HCT116 (cell line): Measurements from ENCODE around the gene KIF25. TPM values are rescaled to one million over a fixed set of nuclear protein-coding genes. Genes with fewer than 3 reads are reported as not detected.

ENCODE experiments used
- ATAC-seq: fragments of 200-7000 bp; cut with Tn5 transposase; 2 replicates; pipeline ENCODE4 v1.9.1; 2020; ENCODE audit warnings: mild to moderate bottlenecking, moderate library complexity
- BruUV-seq: library from RNA; stranded (reverse); fragments of 400-500 nt; replicated peaks from 2 replicates; lab custom pipeline; 2021; lab: Mats Ljungman, UMichigan
- CTCF ChIA-PET: fragments of 300-600 bp; sonication (Branson Sonifier 250); formaldehyde crosslinking; loops from one replicate; lab custom pipeline; 2021; ENCODE audit warnings: antibody characterized with exemption; lab: Charles Lee
- POLR2A ChIA-PET: fragments of 300-600, 350-600 bp; sonication (Branson Sonifier 250); formaldehyde crosslinking; loops from one replicate; lab custom pipeline; 2021; ENCODE audit warnings: antibody characterized with exemption; lab: Charles Lee
- RAD21 ChIA-PET, 2 experiments: fragments of 300-600 bp; sonication (Branson Sonifier 250); formaldehyde crosslinking; loops; one replicate each; lab custom pipeline; 2023; ENCODE audit warnings: low total read pairs in 2 of 2; ENCODE audit not compliant: uncharacterized antibody in 2 of 2, unreplicated experiment in 2 of 2, low non-redundant PET in 1 of 2; lab: Charles Lee
- DNase-seq: peaks from one replicate; pipeline ENCODE4 v3.0.0-alpha.2; 2010; ENCODE audit warnings: low read depth, low spot score
- H2AFZ ChIP-seq: fragments of 200-600 bp; shearing (Covaris generic), sonication (generic); 2 replicates; pipeline ENCODE4 v1.6.1; 2017; ENCODE audit warnings: low read depth, mixed run types, mixed read lengths, antibody characterized with exemption, low read length; ENCODE audit not compliant: poor library complexity, severe bottlenecking
- H3K27ac ChIP-seq: 2 replicates; pipeline ENCODE4 v1.5.1; 2012; ENCODE audit warnings: low read depth, low read length
- H3K27me3 ChIP-seq: fragments of 200-600 bp; sonication (generic); 2 replicates; pipeline ENCODE4 v1.6.1; 2016; ENCODE audit warnings: mixed run types, low read length, mixed read lengths; ENCODE audit not compliant: insufficient read depth
- H3K36me3 ChIP-seq, 2 experiments: fragments of 200-500 bp in 1 of 2; fragments of 200-600 bp in 1 of 2; sonication (Bioruptor generic) in 1 of 2; sonication (generic) in 1 of 2; 2 replicates each; pipeline versions ENCODE4 v1.5.1 to v1.6.1; 2014 to 2016; ENCODE audit warnings: low read length in 2 of 2, inconsistent platforms in 1 of 2, mixed read lengths in 1 of 2, mixed run types in 1 of 2; ENCODE audit not compliant: insufficient read depth in 2 of 2, control insufficient read depth in 1 of 2
- H3K4me1 ChIP-seq, 2 experiments: fragments of 200-600 bp in 1 of 2; sonication (generic) in 1 of 2; 2 replicates each; pipeline versions ENCODE4 v1.5.1 to v1.6.1; 2012 to 2017; ENCODE audit warnings: low read length in 2 of 2, inconsistent platforms in 1 of 2, mild to moderate bottlenecking in 1 of 2, mixed read lengths in 1 of 2, mixed run types in 1 of 2, moderate library complexity in 1 of 2; ENCODE audit not compliant: insufficient read depth in 2 of 2, control insufficient read depth in 1 of 2
- H3K4me2 ChIP-seq: fragments of 200-600 bp; sonication (generic); 2 replicates; pipeline ENCODE4 v1.6.1; 2017; ENCODE audit warnings: mixed run types, low read length, mixed read lengths
- H3K4me3 ChIP-seq, 2 experiments: fragments of 200-600 bp in 1 of 2; sonication (generic) in 1 of 2; replicated peaks in 1 of 2; 2 replicates each; pipeline ENCODE4 v1.5.1; 2011 to 2016; ENCODE audit warnings: low read length in 2 of 2, control low read depth in 1 of 2, low read depth in 1 of 2, mild to moderate bottlenecking in 1 of 2, mixed read lengths in 1 of 2, mixed run types in 1 of 2
- H3K79me2 ChIP-seq: fragments of 200-600 bp; sonication (generic); 2 replicates; pipeline ENCODE4 v1.6.1; 2017; ENCODE audit warnings: mild to moderate bottlenecking, mixed run types, low read length, moderate library complexity, mixed read lengths; ENCODE audit not compliant: insufficient read depth
- H3K9ac ChIP-seq: fragments of 200-600 bp; sonication (generic); 2 replicates; pipeline ENCODE4 v1.6.1; 2016; ENCODE audit warnings: low read length, mixed read lengths
- H3K9me2 ChIP-seq: fragments of 200-600 bp; sonication (generic), shearing (Covaris generic); 2 replicates; pipeline ENCODE4 v1.6.1; 2017; ENCODE audit warnings: mixed run types, mild to moderate bottlenecking, moderate library complexity; ENCODE audit not compliant: insufficient read depth
- H3K9me3 ChIP-seq, 2 experiments: fragments of 200-500 bp in 1 of 2; fragments of 200-600 bp in 1 of 2; sonication (Bioruptor generic) in 1 of 2; sonication (generic) in 1 of 2; 2 replicates each; pipeline ENCODE4 v1.6.1; 2014 to 2017; ENCODE audit warnings: low read length in 2 of 2, mixed read lengths in 2 of 2, inconsistent platforms in 1 of 2, low read depth in 1 of 2, mild to moderate bottlenecking in 1 of 2, mixed run types in 1 of 2, moderate library complexity in 1 of 2; ENCODE audit not compliant: control insufficient read depth in 1 of 2, insufficient read depth in 1 of 2
- H4K20me1 ChIP-seq: fragments of 200-600 bp; sonication (generic), shearing (Covaris generic); 2 replicates; pipeline ENCODE4 v1.6.1; 2017; ENCODE audit warnings: mixed run types, mild to moderate bottlenecking, moderate library complexity; ENCODE audit not compliant: insufficient read depth
- CEBPB ChIP-seq: IDR thresholded peaks from 2 replicates; pipeline ENCODE4 v1.6.1; 2012; ENCODE audit warnings: low read depth
- EGR1 ChIP-seq: IDR thresholded peaks from 2 replicates; pipeline ENCODE4 v1.6.1; 2012; ENCODE audit warnings: low read depth
- ELF1 ChIP-seq: IDR thresholded peaks from 2 replicates; pipeline ENCODE4 v1.6.1; 2012; ENCODE audit warnings: low read depth, borderline replicate concordance
- EZH2phosphoT487 ChIP-seq: fragments of 200-600 bp; IDR thresholded peaks from 2 replicates; pipeline ENCODE4 v1.6.1; 2018; ENCODE audit warnings: antibody characterized with exemption, borderline replicate concordance
- FOSL1 ChIP-seq: IDR thresholded peaks from 2 replicates; pipeline ENCODE4 v1.6.1; 2012; ENCODE audit warnings: low read depth
- JUND ChIP-seq: IDR thresholded peaks from 2 replicates; pipeline ENCODE4 v1.6.1; 2012
- POLR2A ChIP-seq: IDR thresholded peaks from 2 replicates; pipeline ENCODE4 v1.7.0; 2011; ENCODE audit warnings: borderline replicate concordance; ENCODE audit not compliant: insufficient read depth, insufficient read length; ENCODE audit errors: extremely low read depth
- POLR2AphosphoS5 ChIP-seq: IDR thresholded peaks from 2 replicates; pipeline ENCODE4 v1.6.1; 2011; ENCODE audit warnings: mild to moderate bottlenecking, low read depth, low read length, moderate library complexity
- SRF ChIP-seq: IDR thresholded peaks from 2 replicates; pipeline ENCODE4 v1.6.1; 2012; ENCODE audit warnings: low read depth
- YY1 ChIP-seq: IDR thresholded peaks from 2 replicates; pipeline ENCODE4 v1.6.1; 2011; ENCODE audit warnings: low read length, low read depth, moderate library complexity, mild to moderate bottlenecking; ENCODE audit not compliant: insufficient replicate concordance; ENCODE audit errors: extremely low read depth
- ZNF274 ChIP-seq: fragments of 200-500 bp; sonication (Bioruptor generic); IDR thresholded peaks from 2 replicates; pipeline ENCODE4 v1.6.1; 2014; ENCODE audit warnings: mild to moderate bottlenecking, low read depth, low read length, inconsistent platforms
- intact Hi-C: fragments of 100-400 bp; cut with micrococcal nuclease; formaldehyde crosslinking; loops from 2 replicates; pipeline ENCODE4 v1.10.0; 2022
- total RNA-seq: library from RNA; stranded (reverse); gene quantifications from one replicate; pipeline ENCODE4 v1.2.1, GENCODE V29; 2021; ENCODE audit not compliant: unreplicated experiment
- TF ChIP-seq, protein P1 (sequence below): IDR thresholded peaks from 2 replicates; pipeline ENCODE4 v1.6.1; 2012
- TF ChIP-seq, protein P2 (sequence below), 3 experiments: fragments of 200-600 bp in 1 of 3; sonication (generic) in 1 of 3; IDR thresholded peaks in 2 of 3; conservative IDR thresholded peaks in 1 of 3; 2 replicates each; pipeline ENCODE4 v1.5.1; 2012 to 2017; ENCODE audit warnings: low read depth in 2 of 3, low read length in 2 of 3, antibody characterized with exemption in 1 of 3, borderline replicate concordance in 1 of 3, control low read depth in 1 of 3, mild to moderate bottlenecking in 1 of 3, mixed read lengths in 1 of 3, mixed run types in 1 of 3, moderate library complexity in 1 of 3; ENCODE audit not compliant: insufficient read depth in 1 of 3
- TF ChIP-seq, protein P3 (sequence below): IDR thresholded peaks from 2 replicates; pipeline ENCODE4 v1.6.1; 2012; ENCODE audit warnings: low read depth
- TF ChIP-seq, protein P4 (sequence below): IDR thresholded peaks from 2 replicates; pipeline ENCODE4 v1.6.1; 2012

Gene KIF25
- total RNA-seq, 1 experiment from 2014 or later = not detected

DNA sequence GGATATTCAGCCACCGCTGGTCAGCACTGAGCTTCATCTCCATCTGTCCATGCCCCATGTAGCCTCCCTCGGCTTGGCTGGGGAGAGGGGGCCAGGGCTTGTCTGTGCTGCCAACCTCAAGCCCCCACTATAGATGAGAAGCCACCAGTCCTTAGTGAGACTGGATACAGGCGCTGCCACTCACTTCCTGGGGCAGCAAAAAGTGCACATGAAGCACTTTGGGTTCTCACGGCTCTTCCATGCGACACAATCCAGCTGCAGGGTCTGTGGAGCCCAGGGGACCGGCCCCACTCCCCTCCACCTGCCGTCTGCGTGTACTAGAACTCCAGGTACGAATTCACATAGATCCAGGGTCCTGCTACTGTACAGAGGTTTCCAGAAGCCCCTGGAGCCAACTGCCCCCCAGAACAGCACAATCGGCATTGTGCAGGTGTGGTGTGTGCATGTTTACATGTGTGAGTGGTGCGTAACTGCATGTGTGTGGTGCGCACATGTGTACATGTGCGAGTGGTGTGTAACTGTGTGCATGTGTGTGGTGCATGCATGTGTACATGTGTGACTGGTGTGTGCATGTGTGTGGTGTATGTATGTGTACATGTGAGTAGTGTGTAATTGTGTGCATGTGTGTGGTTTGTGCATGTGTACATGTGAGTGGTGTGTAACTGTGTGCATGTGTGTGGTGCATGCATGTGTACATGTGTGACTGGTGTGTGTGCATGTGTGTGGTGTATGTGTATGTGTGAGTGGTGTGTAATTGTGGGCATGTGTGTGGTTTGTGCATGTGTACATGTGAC, 76.7 kb downstream of the KIF25 start:
- Histone ChIP-seq H3K27me3 (no peaks in the 10 kb centered on the region), H2AFZ (no peak overlapping the region), H3K4me3 (no peak overlapping the region), H3K9me3 (no peaks in the 10 kb centered on the region), H3K9me2 (no peaks in the 10 kb centered on the region), H3K4me2 (no peak overlapping the region), H3K4me1 (no peaks in the 10 kb centered on the region), H3K27ac (no peak overlapping the region), H3K79me2 (no peaks in the 10 kb centered on the region), H4K20me1 (no peaks in the 10 kb centered on the region), H3K9ac (no peak overlapping the region), H3K36me3 (no peaks in the 10 kb centered on the region)
- intact Hi-C loops = loop anchor here (5.0 kb wide), 1 partner anchor 43 kb away; no protein-coding TSS in a partner anchor
- RAD21 ChIA-PET = no interaction called here
- BruUV-seq = no TSS peak
- DNase-seq (no peak), ATAC-seq (no peak)
- TF ChIP-seq FOSL1 = no peak
- TF ChIP-seq, protein P1, sequence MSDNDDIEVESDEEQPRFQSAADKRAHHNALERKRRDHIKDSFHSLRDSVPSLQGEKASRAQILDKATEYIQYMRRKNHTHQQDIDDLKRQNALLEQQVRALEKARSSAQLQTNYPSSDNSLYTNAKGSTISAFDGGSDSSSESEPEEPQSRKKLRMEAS = no peak
- no peak for TF ChIP-seq JUND
- no peak for TF ChIP-seq POLR2AphosphoS5
- TF ChIP-seq EGR1 = no peak
- TF ChIP-seq, protein P2, sequence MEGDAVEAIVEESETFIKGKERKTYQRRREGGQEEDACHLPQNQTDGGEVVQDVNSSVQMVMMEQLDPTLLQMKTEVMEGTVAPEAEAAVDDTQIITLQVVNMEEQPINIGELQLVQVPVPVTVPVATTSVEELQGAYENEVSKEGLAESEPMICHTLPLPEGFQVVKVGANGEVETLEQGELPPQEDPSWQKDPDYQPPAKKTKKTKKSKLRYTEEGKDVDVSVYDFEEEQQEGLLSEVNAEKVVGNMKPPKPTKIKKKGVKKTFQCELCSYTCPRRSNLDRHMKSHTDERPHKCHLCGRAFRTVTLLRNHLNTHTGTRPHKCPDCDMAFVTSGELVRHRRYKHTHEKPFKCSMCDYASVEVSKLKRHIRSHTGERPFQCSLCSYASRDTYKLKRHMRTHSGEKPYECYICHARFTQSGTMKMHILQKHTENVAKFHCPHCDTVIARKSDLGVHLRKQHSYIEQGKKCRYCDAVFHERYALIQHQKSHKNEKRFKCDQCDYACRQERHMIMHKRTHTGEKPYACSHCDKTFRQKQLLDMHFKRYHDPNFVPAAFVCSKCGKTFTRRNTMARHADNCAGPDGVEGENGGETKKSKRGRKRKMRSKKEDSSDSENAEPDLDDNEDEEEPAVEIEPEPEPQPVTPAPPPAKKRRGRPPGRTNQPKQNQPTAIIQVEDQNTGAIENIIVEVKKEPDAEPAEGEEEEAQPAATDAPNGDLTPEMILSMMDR (IDR thresholded peaks at IDR 0.05 in 2 of 3, conservative IDR thresholded peaks at IDR 0.05 in 1 of 3; ENCODE audit: borderline replicate concordance in 1 of 3, insufficient read depth in 1 of 3, low read depth in 2 of 3, low read length in 2 of 3) = no peak
- TF ChIP-seq EZH2phosphoT487 = no peak
- no peak for TF ChIP-seq ZNF274
- TF ChIP-seq SRF = no peak
- TF ChIP-seq CEBPB = no peak
- no peak for TF ChIP-seq ELF1
- TF ChIP-seq, protein P3, sequence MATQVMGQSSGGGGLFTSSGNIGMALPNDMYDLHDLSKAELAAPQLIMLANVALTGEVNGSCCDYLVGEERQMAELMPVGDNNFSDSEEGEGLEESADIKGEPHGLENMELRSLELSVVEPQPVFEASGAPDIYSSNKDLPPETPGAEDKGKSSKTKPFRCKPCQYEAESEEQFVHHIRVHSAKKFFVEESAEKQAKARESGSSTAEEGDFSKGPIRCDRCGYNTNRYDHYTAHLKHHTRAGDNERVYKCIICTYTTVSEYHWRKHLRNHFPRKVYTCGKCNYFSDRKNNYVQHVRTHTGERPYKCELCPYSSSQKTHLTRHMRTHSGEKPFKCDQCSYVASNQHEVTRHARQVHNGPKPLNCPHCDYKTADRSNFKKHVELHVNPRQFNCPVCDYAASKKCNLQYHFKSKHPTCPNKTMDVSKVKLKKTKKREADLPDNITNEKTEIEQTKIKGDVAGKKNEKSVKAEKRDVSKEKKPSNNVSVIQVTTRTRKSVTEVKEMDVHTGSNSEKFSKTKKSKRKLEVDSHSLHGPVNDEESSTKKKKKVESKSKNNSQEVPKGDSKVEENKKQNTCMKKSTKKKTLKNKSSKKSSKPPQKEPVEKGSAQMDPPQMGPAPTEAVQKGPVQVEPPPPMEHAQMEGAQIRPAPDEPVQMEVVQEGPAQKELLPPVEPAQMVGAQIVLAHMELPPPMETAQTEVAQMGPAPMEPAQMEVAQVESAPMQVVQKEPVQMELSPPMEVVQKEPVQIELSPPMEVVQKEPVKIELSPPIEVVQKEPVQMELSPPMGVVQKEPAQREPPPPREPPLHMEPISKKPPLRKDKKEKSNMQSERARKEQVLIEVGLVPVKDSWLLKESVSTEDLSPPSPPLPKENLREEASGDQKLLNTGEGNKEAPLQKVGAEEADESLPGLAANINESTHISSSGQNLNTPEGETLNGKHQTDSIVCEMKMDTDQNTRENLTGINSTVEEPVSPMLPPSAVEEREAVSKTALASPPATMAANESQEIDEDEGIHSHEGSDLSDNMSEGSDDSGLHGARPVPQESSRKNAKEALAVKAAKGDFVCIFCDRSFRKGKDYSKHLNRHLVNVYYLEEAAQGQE = no peak
- no peak for TF ChIP-seq POLR2A
- no peak for TF ChIP-seq YY1
- TF ChIP-seq, protein P4, sequence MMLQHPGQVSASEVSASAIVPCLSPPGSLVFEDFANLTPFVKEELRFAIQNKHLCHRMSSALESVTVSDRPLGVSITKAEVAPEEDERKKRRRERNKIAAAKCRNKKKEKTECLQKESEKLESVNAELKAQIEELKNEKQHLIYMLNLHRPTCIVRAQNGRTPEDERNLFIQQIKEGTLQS = no peak
- POLR2A ChIA-PET = no interaction called here
- CTCF ChIA-PET = interaction anchor here (1.0 kb wide), 1 partner anchor 44 kb away, joined by 3 read pairs; no protein-coding TSS in a partner anchor
